HG03457 (cell line): Measurements from ENCODE around the gene GPR55.

Experiments
- ATAC-seq: cut with Tn5 transposase; IDR thresholded peaks from one replicate; pipeline ENCODE4 v1.9.1; 2021; ENCODE audit warnings: moderate number of reproducible peaks; ENCODE audit not compliant: unreplicated experiment

The GPR55 gene

DNA sequence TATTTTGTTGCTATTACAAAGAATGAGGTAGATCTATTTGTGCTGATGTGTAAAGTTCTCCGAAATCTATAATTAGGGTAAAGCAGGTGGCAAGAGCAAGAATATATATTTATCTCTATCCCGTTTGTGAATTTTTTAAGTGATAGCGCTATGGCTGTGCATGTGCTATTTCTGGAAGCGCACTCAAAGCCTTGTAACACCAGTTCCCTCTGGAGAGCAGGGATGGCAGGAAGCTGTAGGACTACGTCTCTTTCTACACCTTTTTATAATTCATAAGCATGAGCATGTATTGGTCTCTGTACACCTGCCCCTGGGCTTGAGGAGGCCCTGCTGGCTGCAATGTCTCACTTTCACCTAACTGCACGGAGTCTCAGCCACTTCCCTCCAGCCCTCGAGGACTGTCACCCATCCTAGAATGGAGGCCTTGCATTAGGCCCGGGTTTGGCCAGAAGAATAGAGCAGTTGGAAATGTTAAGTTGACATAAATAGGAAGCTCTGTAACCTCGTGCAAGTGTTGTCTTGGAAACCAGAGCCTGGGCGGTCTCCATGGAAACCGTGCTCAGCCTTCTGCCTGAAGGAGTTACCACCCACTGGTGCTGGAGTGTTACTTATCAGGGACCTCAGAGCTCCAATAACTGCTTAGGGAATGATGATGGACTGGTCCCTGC lies 39.4 kb downstream of the GPR55 start:
- ATAC-seq: no peak

DNA sequence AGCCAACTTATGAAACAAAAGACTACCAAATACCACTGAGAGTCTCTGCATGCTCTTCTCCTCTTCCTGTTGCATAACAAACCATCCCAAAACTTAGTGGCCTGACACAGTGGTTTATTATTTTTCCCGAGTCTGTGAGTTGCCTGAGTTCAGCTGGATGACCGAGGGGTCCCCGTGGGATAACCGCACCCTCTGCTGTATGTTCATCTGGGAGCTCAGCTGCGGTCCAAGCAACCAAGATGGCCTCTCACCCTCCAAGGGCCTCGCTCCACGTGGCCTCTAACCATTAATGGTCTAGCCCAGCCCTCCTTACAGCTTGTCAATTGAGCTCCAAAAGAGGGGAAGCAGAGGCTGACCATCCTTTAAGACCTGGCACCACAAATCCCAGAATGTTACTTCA lies 43.2 kb downstream of the GPR55 start:
- no peak for ATAC-seq

DNA sequence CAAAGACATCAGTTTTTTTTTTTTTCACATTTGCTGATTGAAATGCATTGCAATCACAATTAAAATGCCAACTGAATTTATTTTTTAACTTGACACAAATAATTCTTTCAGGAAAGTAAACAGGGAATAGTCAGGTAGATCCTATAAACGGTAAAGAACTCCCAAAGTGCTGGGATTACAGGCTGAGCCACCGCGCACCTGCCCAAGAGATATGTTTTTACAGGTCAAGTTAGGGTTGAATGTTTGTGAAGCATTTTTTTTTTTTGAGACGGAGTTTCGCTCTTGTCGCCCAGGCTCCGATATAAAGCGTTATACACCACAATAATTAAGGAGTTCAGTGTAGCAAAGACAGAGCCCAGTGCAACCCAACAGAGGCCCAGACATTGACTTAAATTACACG lies 45.2 kb downstream of the GPR55 start:
- ATAC-seq: no peak

DNA sequence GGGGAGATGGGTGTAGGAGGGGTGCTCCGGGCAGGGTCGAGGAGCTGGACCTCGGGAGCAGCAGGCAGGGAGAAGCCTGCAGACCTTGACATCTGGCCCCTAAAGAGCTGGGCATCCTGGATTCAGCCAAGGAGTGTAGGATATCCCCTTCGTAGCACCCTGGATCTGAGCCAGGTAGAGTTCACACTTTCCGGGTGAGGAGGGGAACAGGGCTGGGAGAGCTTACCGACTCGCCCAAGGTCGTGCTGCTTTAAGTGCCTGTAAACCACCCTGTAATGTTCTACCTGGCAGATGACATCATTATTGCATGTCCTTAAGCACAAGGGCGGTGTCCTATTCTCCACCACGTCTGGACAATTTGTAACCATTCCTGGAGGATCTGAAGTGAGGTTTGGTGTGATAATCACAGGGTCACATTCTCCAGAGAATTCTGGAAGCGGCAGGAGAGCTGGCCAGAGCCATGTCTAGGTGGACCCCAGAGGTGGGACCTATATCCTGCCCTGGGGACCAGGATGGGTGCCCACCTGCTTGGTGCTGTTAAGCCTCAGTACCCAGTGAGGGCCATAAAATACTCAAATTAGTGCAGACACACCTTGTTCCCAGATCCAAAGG lies 45.7 kb downstream of the GPR55 start:
- no peak for ATAC-seq

DNA sequence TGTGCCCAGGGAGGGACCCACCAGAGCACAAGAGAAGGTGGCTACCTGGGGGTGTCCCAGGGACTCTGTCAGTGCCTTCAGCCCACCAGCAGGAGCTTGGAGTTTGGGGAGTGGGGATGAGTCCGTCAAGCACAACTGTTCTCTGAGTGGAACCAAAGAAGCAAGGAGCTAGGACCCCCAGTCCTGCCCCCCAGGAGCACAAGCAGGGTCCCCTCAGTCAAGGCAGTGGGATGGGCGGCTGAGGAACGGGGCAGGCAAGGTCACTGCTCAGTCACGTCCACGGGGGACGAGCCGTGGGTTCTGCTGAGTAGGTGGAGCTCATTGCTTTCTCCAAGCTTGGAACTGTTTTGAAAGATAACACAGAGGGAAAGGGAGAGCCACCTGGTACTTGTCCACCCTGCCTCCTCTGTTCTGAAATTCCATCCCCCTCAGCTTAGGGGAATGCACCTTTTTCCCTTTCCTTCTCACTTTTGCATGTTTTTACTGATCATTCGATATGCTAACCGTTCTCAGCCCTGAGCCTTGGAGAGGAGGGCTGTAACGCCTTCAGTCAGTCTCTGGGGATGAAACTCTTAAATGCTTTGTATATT lies 46.3 kb downstream of the GPR55 start:
- ATAC-seq: no peak

DNA sequence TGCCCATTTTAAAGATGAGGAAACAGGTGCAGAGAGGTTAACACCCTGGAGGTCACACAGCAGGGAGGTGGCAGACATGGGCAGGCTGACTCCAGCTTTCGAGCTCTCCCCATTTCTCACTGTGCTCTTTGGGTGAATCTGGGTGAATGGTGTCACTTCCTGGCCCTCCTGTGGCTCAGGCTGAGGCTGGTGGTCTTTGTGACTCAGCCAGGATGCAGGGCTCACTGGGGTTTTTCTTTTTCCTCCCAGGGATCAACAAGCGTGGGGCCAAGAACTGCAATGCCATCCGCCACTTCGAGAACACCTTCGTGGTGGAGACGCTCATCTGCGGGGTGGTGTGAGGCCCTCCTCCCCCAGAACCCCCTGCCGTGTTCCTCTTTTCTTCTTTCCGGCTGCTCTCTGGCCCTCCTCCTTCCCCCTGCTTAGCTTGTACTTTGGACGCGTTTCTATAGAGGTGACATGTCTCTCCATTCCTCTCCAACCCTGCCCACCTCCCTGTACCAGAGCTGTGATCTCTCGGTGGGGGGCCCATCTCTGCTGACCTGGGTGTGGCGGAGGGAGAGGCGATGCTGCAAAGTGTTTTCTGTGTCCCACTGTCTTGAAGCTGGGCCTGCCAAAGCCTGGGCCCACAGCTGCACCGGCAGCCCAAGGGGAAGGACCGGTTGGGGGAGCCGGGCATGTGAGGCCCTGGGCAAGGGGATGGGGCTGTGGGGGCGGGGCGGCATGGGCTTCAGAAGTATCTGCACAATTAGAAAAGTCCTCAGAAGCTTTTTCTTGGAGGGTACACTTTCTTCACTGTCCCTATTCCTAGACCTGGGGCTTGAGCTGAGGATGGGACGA lies 47.1 kb downstream of the GPR55 start:
- ATAC-seq: no peak

DNA sequence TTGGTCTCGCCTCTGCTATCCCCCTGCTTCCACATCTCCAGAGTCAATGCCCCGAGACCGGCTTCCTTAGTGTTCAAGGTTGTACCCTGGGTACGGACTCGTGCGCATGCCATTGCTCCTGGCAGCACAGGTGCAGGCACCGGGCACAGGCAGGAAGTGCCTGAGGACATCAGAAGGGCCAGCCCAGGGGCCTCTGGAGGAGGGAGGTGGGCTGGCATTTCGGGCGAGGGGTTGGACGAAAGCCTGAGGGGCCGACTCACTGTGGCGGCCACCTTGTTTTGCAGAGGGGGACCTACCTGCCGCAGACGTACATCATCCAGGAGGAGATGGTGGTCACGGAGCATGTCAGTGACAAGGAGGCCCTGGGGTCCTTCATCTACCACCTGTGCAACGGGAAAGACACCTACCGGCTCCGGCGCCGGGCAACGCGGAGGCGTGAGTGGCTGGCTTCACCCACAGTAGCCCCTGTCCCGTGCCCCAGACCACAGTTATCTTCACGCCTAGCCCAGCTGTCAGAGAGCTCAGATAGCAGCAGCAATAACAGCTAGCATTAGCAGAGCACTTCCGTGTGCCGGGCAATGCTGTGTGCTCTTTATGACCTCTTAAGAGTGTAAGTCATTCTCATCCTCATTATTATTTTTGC lies 47.8 kb downstream of the GPR55 start:
- ATAC-seq: no peak

DNA sequence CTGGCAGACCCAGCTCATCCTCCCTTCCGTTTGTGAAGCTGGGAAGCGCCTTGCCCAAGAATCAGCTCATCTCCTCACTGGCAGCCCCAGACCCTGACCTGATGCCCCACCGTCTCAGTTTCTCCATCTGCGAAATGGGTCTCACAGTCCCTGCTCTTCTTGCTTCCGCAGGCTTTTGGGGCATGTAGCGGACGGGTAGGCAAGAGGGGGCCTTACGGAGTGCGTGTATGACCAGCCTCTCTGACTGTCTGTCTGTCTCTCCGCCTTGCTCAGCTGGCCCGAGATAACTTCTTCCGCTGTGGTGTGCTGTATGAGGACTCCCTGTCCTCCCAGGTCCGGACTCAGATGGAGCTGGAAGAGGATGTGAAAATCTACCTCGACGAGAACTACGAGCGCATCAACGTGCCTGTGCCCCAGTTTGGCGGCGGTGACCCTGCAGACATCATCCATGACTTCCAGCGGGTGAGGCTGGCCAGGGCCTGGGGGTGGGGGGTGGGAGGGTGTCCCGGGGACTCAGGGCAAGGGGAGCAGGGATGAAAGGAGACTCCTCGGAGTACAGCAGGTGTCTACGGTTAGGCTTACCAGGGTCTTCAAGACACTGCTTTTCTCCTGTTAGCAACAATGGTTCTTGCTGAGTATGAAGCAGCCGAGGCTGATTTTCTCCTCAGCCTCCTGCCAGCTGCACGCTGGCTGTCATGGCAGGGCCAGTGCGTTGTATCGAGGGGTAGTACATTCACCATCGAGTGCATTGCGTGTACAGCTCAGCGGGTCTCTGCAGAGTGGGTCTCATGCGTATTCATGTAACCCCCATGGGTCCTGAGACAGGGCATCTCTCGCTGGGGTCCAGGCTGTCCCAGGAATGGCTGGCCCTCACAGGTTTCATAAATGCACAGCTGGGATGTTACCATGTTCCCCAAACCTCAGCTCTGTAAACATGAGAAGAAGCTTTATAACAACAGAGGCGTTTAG lies 49.4 kb downstream of the GPR55 start:
- no peak for ATAC-seq

DNA sequence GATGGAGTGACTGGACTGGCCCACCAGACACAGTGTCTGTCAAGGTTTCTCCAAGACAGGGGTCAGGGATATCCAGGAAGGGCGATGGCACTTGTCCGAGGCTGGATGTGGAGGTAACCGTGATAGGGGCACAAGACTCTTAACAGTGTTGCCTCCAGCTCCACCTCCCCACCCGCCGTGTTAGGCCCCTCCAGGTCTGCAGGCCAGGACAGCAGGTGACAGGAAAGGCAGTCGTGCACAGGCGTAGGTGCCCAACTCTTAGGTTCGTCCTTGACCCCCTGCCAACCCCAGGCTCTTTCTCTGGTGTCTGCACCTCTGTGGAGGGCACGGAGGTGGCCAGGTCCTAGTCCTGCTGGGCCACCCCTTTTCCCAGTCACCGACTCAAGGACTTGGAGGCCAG lies 50.2 kb downstream of the GPR55 start:
- no peak for ATAC-seq

DNA sequence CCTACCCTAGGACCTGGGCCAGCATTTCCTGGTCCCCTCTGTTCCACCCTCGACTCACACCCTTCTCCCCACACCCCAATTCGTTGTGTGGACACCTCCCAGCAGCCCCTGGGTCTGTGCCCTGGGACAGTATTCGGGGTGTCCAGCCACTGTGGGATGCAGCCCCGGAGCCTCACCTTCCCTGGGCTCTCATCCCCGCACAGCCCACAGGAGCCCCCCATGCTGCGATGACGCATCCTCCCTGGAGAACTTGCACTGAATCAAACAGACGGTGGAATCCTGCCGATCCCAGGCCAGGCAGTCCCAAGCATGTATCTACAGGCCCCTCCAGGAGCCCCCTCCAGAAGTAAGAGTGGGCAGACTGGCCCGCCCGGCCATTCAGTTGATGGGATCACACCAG lies 50.6 kb downstream of the GPR55 start:
- no peak for ATAC-seq

DNA sequence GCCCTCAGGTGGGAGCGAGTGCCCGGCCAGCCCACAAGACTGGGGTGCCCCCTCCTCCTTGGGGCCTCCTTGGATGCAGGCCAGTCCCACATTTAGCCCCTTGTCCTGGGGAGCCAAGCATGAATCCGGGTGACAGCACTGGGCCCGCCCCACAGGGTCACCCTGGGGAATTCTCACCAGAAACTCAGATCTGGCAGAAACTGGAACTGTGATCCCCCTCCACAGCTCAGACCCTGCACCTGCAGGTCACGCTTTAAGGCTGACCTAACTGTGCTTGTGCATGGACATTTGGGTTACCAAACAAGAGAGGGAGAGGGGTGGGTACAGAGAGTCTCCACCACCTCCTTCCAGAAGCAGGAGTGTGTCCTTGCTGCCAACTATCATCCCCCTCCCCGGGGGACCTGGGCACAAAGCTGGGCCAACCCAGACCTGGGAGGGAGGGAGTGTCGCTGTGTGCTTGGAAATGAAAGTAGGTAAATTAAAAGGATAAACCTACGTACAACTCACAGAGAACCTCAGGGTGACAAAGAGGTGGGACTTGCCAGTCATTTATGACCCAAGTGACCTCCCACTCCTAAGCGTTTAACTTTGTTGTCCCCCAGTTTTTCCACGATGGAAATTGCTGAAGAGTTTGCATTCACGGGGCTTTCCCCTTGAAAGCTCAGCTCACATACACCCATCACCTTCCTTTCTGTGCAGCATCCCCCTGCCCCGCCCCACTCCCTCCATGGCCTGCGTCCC lies 51.2 kb downstream of the GPR55 start:
- ATAC-seq: peak; percentile 49

DNA sequence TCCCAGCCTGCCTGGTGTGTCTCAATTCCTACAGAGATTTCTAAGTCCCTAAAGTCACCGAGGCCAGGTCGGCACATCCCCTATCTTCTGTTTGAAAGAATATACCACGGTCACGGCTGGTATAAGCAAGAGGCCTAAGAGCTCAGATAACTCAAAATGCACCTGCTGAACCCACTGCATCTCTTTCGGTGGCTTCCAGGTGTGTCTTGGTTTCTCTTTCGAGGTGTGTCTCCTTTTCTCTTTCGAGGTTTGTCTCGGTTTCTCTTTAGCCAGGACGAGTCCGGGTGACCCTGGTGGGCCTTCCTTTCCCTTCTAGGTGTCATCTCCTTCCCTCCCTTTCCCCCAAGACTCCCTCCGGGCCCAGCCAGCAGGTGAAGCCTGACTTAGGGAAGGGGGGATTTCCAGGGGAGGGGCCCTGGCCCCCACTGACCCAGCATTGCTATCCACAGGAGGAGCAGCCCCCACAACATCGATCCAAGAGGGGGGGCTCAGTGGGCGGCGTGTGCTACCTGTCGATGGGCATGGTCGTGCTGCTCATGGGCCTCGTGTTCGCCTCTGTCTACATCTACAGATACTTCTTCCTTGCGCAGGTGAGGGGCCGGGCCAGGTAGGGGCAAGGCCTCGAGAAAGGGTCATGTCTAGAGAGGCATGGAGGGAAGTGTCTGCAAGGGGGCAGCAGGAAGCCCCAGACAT lies 51.9 kb downstream of the GPR55 start:
- peak; percentile 42 for ATAC-seq

DNA sequence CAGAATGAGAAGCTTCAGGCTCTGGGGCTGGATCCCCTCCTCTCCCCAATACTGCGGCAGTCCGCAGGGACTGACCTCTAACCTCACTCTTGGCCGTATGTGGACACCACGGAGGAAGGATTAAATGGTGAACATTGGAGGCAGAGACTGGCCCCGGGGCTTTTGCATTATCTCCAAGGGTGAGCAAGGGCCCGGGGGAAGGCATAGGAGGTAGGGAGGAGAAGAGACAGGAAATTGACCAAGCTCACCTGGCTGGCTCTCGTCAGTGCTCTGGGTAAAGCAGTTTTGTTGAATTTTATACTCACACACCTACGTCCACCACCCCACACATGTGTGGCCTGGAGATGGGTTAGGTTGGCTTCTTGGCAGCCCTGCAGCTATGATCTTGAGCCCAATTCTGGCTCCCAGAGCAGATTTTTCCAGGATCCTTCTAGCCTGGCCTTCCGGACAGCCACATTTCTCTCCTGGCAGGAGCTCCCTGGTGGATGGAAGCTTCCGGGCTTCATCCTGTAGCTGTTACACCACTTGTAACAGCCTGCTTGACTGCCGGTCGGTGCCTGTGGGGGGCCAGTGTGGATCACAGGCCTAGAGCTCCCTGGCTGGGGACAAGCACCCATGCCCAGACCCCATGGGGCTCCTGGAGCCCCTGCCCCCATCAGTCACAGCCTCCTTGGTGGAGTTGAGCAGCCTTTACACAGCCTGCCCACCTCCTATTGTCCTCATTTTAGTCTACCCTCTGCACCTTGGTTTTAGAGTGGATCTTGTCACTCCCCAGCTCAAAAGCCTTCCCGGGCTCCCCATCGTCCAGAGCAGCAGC lies 52.7 kb downstream of the GPR55 start:
- ATAC-seq: no peak

DNA sequence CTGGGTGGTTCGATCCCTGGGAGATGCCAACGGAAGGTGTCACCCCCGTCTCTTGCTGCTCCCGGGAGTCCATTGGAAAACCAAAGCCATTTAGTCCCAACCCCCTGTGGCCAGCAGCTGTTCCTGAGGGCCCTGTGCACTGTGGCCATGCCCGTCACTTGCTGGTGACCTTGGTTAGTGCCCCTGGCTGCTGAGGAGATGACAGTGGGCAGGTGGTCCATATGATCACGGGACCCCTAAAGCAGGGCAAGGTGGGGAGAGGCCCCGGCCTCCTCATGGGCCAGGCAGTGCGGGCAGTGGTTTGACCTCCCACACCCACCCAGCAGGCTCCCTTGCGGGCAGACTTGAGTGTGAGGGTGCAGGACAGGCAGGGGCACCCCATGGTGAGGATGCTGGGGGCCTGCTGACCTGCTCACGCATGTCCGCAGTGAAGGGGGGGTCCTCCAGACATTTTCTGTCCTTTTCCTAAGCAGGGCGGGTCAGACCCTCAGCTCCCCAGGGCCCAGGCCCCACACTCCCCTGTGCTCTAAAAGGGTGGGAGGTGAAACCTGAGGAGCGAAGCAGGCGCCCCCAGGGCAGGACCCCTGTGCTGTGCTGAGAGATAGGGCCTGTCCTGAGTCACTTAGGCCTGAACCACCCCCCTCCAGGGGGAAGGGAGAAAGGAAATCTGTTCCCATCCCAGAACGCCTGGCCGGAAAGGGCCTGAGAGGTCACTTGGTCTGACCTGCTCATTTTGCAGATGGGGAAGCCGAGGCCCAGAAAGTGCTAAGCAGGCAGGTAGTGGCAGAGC lies 53.5 kb downstream of the GPR55 start:
- ATAC-seq: no peak

DNA sequence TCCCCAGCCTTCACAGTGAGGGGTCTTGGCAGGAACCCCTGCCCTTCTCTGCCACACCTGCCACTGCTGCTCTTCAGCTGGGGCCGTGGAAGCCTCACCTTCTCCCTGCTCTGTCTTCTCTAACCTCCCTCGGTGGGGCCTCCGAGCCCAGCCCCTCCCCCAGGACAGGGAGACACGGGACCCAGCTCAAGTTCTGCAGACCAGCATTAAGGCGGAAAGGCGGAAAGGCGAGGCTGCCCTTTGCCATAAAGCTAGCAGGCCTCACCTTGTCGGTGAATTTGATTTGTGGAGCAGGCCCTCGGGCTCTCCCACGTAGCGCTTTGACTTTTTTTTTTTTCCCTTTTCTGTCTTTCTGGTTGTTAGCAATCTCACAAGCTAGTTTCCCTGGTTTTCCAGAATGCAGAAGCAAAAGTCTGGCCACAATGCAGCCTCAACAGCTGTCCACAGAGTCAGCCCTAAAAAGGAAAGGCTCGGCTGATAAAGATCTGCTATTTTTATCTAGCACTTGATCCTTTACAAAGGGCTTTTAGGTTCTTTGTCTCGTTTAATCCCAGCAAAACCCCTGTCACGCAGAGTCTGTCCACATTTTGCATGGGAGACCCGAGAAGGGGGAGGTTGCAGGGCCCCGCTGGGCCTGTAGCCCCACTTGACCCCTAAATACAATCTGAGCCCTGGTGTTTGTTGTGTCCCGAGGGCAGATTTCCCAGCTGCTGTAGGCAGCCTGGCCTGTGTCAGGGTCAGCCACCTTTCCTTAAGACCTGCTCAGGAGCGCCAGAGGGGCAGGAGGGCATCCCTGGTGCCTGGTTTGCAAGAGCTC lies 54.3 kb downstream of the GPR55 start:
- ATAC-seq: no peak

DNA sequence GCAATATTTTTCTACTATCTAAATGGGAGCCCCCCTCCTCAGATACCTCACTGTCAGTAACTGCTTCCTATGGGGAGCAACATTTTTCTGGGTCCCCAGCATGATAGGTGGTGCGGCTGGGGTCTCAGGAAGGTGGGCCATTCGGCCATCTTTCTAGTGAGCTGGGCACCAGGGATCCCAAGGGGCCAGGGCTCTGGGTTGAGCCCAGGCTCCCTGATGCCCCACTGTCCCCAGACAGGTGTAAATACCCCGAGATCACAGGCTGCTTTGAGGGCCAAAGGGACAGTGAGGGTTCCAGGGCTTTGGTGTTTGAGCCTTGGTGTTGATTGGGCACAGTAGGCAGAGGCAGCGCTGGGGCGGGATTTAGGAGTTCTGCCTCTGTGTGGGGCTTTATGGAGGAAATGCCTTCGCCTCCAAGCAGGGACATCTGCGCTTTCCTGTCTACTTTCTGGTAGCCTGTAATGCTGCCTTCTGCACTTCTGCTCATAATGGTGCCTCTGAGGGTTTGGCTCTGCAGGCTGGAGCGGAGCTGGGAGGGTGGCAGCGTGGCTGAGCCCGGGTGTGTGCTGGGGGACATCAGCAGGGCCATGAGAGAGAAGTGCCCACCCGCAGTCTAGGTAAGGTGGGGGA lies 55.0 kb downstream of the GPR55 start:
- no peak for ATAC-seq
